Erythroblast (primary cell): ENCODE results near the gene SPTSSA.

ENCODE experiments used
- GATA1 ChIP-seq: IDR thresholded peaks from 2 replicates; pipeline ENCODE4 v1.6.1; 2011; ENCODE audit warnings: low read depth, mild to moderate bottlenecking, control low read depth, low read length, moderate library complexity
- POLR2A ChIP-seq: IDR thresholded peaks from 2 replicates; pipeline ENCODE4 v1.6.1; 2011; ENCODE audit warnings: mild to moderate bottlenecking, low read length

- TF ChIP-seq POLR2A (no peak), GATA1 (no peak)
Observed at GRCh38 chr14:34453226-34453625, 8.8 kb downstream of the SPTSSA start.
